ENCODE data around the gene DOCK3.

The DOCK3 gene, protein sequence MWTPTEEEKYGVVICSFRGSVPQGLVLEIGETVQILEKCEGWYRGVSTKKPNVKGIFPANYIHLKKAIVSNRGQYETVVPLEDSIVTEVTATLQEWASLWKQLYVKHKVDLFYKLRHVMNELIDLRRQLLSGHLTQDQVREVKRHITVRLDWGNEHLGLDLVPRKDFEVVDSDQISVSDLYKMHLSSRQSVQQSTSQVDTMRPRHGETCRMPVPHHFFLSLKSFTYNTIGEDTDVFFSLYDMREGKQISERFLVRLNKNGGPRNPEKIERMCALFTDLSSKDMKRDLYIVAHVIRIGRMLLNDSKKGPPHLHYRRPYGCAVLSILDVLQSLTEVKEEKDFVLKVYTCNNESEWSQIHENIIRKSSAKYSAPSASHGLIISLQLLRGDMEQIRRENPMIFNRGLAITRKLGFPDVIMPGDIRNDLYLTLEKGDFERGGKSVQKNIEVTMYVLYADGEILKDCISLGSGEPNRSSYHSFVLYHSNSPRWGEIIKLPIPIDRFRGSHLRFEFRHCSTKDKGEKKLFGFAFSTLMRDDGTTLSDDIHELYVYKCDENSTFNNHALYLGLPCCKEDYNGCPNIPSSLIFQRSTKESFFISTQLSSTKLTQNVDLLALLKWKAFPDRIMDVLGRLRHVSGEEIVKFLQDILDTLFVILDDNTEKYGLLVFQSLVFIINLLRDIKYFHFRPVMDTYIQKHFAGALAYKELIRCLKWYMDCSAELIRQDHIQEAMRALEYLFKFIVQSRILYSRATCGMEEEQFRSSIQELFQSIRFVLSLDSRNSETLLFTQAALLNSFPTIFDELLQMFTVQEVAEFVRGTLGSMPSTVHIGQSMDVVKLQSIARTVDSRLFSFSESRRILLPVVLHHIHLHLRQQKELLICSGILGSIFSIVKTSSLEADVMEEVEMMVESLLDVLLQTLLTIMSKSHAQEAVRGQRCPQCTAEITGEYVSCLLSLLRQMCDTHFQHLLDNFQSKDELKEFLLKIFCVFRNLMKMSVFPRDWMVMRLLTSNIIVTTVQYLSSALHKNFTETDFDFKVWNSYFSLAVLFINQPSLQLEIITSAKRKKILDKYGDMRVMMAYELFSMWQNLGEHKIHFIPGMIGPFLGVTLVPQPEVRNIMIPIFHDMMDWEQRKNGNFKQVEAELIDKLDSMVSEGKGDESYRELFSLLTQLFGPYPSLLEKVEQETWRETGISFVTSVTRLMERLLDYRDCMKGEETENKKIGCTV (N-terminal part only)

GRCh38 chr3:50674349-50675178 lies at the start of gene DOCK3:
TSS of gene DOCK3 (plus strand) at chr3:50674927. CDS start at chr3:50675264, 337 bp downstream.
- DNase-seq (ENCODE audit: low read depth) = peak; percentile 24

GRCh38 chr3:50625231-50626182 lies 49.2 kb upstream of the DOCK3 start:
- no peak for DNase-seq (ENCODE audit: low read depth)

DNA sequence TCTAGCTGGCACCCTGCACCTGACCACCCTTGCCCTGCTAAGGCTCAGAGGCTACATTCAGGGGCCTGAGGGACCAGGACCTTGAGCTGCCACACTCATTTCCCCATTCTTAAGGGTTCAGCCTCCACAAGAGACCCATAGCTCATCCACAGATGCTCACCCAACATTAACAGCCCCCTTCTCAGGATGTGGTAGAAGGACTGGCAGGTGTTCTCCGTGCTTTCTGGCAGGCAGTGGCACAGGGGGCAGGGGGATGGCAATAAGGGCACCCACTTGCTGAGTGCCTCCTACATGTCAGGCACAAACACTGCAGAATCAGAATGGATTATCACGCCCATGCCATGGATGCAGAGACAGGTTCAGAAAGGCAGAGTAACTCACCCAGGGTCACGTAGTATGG lies 48.3 kb upstream of the DOCK3 start:
- no peak for DNase-seq (ENCODE audit: low read depth)

- no peak for DNase-seq (ENCODE audit: low read depth)
These were observed 47.2 kb upstream of the DOCK3 start for GRCh38 chr3:50627407-50628051.

GRCh38 chr3:50628601-50629000 lies 46.1 kb upstream of the DOCK3 start:
- DNase-seq (ENCODE audit: low read depth) = no peak

DNA sequence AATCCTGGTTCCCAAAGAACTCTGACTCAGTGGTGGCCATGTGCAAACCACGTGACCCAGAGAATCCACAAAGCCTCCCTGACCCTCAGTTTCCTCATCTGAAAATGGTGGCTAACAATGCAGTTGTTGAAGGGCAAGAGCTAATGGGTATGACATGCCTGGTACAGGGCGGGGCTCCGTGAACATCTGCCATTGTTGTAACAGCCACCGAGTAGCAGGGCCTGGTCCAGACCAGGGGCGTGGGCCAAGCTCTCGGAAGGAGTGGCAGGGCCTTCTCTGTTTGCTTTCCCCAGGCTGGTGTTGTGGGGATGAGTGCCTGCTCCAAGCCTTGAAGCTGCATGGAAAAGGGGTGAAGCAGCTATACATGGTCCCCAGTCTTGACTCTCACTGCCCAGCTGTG lies 44.3 kb upstream of the DOCK3 start:
- no peak for DNase-seq (ENCODE audit: low read depth)

DNA sequence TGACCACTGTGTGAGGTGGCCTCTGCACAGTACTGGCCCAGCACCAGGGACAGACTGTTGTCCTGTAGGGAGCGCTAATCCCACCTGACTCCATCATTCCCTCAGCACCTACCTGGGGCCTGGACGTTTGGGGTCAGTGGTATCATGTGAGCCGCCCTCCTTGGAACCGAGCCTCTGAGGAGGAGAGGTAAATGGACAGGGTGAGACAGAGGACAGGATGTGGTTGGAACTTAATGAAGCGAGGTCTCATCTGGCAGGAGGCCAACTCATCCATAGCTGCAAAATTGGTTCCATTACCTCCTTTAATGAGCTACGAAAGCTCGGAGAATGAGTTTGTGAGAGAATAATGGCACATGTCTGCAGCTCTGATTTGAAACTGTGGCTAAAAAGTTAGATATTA lies 43.9 kb upstream of the DOCK3 start:
- no peak for DNase-seq (ENCODE audit: low read depth)

DNA sequence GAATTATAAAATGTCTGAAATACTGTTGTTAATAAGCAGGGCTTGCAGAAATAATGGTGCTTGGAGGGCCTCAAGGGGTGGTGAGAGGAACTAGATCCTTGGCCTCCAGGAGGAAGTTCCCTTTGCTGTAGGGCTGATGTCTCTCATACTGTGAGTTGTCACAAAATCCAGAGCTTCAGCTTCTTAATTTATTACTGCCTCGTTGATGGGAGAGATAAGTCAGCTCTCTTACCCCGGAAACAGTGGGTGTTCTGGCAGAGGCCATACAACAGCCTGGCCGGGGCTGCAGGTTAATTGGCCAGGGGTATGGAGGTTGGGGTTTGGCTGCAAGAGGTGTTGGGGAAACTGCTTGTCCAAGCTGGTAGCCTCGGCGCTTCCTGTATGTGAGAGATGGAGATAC lies 42.3 kb upstream of the DOCK3 start:
- no peak for DNase-seq (ENCODE audit: low read depth)

DNA sequence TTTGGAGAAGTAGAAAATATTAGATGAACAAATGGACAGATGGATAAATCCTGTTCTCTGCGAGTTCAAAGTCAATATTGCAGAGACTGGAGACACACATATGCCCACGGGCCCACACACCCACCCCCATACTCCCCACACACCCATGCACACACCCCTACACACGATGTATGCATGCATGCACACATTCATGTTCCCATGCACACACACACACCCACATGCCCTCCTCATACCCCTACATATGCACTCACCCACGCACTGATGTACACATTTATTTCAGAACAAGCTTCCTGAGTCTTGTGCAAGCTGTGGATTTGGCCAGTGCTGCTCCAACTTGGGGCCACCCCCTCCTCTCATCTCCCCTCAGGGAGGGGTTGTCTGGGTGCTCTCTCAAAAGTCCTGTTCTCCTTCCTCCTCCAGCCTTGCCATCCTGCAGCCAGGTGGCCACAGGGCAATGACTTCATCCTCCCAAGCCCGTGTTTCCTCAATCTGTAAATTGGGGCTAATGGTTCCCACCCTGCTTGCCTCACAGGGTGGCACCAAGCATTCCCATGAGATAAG lies 41.4 kb upstream of the DOCK3 start:
- DNase-seq (ENCODE audit: low read depth) = no peak

DNA sequence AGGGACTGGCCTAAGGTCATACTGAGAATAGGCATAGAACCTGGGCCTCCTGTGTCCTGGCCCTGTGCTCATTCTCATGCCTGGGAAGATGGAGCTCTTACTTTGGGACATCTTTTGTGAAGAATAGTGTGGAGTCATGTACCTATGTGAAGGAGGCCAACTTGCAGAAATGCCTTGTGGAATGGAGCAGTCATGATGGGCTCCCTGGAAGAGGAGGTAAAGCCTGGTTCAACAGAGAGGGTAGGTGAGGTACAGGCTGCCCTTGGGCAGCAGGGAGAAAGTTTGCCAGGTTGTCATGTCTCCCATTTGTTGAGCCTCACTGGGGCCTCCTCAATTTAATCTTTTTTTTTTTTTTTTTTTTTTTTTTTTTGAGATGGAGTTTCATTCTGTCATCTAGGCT lies 39.7 kb upstream of the DOCK3 start:
- no peak for DNase-seq (ENCODE audit: low read depth)

DNA sequence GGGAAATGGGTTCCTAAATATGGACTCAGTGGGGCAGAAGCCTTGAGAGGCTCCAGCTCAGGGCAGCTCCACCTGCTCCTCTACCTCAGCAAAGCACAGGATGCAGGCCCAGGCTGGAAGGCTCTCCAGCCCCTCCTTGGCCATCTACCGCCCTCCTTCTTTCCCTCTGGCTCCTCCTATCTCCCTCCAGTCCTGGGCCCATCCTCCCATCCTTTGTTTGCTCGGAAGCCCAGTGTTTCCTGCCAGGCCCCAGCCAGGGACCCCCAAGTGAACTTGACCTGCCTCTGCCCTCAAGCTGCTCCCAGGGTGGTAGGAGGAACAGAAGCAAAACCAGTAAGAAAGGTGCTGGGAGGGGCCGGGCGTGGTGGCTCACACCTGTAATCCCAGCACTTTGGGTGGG lies 37.7 kb upstream of the DOCK3 start:
- no peak for DNase-seq (ENCODE audit: low read depth)

DNA sequence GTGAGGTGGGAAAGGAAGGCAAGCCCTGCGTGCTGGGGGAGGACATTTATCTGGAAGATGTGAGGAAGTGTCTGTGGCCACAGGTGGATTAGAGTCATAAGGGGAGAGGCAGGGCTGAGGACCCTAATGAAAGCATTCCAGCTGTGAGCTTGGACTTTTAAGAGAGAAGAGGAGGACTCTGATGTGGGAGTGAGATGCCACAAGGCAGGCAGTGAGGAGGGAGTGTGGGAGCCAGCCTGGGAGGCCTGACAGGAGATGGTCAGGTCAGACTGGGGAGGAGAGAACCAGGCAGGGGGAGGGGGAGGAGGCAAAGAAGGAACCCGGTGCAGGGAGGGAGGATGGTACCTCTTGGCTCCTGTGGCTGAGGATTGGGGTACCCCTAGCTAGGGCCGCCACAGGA lies 36.8 kb upstream of the DOCK3 start:
- DNase-seq (ENCODE audit: low read depth) = no peak

GRCh38 chr3:50639055-50639494 lies 35.7 kb upstream of the DOCK3 start:
- DNase-seq (ENCODE audit: low read depth) = no peak

- no peak for DNase-seq (ENCODE audit: low read depth)
These were observed 32.3 kb upstream of the DOCK3 start for GRCh38 chr3:50642382-50642781.

DNA sequence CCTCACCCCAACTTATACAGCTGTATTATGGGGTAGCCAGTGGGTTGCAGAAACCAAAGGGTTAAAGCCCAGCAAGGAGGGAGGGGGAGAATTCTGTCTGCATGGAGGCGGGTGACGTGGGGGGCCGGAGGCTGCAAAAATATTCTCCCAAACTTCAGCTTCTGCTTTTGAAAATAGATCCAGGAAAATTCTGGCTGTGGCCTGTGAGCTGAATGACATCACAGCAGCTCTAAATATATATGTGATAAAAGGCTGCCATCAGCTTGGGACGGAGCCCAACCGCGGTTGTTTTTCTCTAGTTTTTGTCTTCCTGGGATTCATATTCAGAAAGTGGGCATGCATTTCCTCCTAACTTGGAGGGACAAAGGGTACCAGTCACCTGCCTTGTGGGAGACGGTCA lies 30.2 kb upstream of the DOCK3 start:
- DNase-seq (ENCODE audit: low read depth) = no peak

GRCh38 chr3:50645378-50645777 lies 29.3 kb upstream of the DOCK3 start:
- no peak for DNase-seq (ENCODE audit: low read depth)

DNA sequence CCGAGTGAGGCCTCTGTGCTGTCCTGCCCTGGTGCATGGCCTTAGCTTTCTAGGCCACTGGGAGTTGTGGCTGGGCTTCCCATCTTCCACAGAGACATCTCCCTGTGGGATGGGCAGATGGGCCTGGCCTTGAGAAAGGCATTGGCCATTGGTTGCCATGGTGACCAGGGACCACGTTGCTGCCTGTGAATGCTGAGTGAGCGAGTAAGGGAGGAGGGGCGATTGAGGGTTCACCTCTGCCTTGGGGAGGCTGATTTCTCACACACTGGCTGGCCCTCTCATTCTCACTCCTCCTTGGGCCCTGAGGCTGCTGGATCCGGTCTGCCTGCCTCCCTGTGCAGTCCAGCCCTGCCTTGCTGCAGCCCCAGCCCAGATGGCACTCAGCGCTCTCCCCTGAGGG lies 26.4 kb upstream of the DOCK3 start:
- no peak for DNase-seq (ENCODE audit: low read depth)

DNA sequence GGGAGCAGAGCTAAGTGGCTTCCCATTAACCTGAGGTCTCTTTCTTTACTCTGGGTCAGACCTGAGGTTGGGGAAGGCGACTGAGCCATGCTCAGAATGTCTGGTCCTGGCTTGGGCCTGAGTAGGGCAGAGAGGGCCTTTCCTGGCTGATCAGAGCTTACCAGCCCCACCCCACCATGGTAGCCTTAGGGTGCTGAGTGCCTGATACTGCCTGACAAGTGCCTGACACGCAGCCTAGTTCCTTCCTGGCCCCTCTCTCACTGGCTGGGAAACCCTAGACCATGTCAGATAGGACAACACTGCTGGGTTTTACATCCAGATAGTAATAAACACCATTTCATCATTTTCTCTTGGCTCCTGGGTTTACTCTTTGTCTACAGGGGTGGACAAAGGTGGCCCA lies 25.8 kb upstream of the DOCK3 start:
- no peak for DNase-seq (ENCODE audit: low read depth)

GRCh38 chr3:50649451-50649931 lies 25.2 kb upstream of the DOCK3 start:
- no peak for DNase-seq (ENCODE audit: low read depth)

Data from activated gamma-delta T cell treated with anti-CD3 and anti-CD28 coated beads, Interleukin-2, amount 50 U/mL, for 16 hours (primary cell).